Activated CD4-positive, alpha-beta T cell treated with anti-CD3 and anti-CD28 coated beads, Interleukin-2, amount 10 ng/mL, durations not matched to agents 7 days and 5 days (primary cell): ENCODE measurements around the gene DROSHA. TPM values are rescaled to one million over a fixed set of nuclear protein-coding genes. Genes with fewer than 3 reads are reported as not detected.
"Not testable (repeated sequence)": the region's sequence is repeated elsewhere in the genome, so short reads cannot be mapped to it uniquely, and the experiment has no call there.

Experiments used
- CTCF ChIA-PET: fragments of 350-600 bp; sonication (Branson Sonifier 250); formaldehyde crosslinking; loops from one replicate; lab custom pipeline; 2021; ENCODE audit warnings: antibody characterized with exemption; lab: Charles Lee
- POLR2A ChIA-PET: fragments of 350-600 bp; sonication (Branson Sonifier 250); formaldehyde crosslinking; loops from one replicate; lab custom pipeline; 2021; ENCODE audit warnings: antibody characterized with exemption; lab: Charles Lee
- DNase-seq: peaks from one replicate; pipeline ENCODE4 v3.0.0-alpha.2; 2020
- H3K27ac Mint-ChIP-seq: one replicate; pipeline ENCODE4 v1.8.0; 2021; ENCODE audit warnings: mild to moderate bottlenecking, moderate library complexity, mixed read lengths
- H3K27me3 Mint-ChIP-seq: one replicate; pipeline ENCODE4 v1.8.0; 2021; ENCODE audit warnings: mixed read lengths
- H3K36me3 Mint-ChIP-seq: one replicate; pipeline ENCODE4 v1.8.0; 2021; ENCODE audit warnings: low read depth, mixed read lengths
- H3K4me1 Mint-ChIP-seq: one replicate; pipeline ENCODE4 v1.8.0; 2021; ENCODE audit warnings: mixed read lengths
- H3K4me3 Mint-ChIP-seq: one replicate; pipeline ENCODE4 v1.8.0; 2021; ENCODE audit warnings: mild to moderate bottlenecking, moderate library complexity, mixed read lengths
- H3K9me3 Mint-ChIP-seq: one replicate; pipeline ENCODE4 v1.8.0; 2021; ENCODE audit warnings: mixed read lengths
- total RNA-seq, 2 experiments: library from RNA; stranded (reverse); gene quantifications; one replicate each; pipeline ENCODE4 v1.2.3, GENCODE V29; 2021

DROSHA gene
- total RNA-seq, 2 experiments from 2014 or later = 76.7 to 80.7 TPM

DNA sequence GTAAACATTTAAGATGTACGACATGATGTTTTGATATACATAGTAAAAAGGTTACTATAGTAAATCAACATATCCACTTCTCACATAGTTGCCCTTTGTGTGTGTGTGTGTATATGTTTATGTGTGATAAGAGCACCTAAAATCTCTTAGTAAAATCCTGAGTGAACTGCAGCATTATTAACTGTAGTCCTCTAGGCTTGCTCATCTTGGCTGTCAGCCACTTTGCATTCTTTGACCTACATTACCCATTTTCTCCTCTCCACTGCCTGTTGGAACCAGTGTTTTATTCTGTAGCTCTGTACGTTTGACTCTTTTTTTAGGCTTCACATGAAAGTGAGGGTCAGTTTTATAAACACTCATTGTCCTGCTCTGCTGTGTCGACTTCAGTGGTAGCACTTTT, 24.6 kb upstream of the DROSHA start:
- no peaks in the 10 kb centered on the region for H3K27me3 Mint-ChIP-seq
- H3K27ac Mint-ChIP-seq = no peak overlapping the region
- ChIA-PET CTCF (no interaction called here), POLR2A (no interaction called here)
- no peak overlapping the region for H3K4me3 Mint-ChIP-seq
- peaks cover 38% of the 10 kb centered on the region for H3K36me3 Mint-ChIP-seq
- H3K9me3 Mint-ChIP-seq = peaks cover 2% of the 10 kb centered on the region
- H3K4me1 Mint-ChIP-seq = no peaks in the 10 kb centered on the region
- DNase-seq = no peak

DNA sequence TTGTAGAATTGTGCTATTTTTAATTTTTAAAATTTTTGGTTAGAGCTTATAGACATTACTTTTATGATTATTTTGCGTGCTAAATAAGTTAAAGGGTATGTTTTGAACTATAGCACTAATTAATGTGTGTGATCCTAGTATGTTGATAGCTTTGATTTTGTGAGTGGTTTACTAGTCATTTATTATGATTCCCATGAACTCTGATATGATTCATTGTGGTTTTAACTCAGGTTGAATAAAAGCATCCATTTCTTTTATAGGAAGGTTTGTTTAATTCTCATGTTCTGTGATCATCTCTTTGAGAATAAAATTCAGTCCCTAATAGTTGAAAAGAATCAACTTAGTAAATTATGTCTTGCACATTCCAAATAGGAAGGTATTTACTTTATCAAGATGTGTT, 22.7 kb upstream of the DROSHA start:
- no peaks in the 10 kb centered on the region for H3K4me1 Mint-ChIP-seq
- H3K4me3 Mint-ChIP-seq = no peak overlapping the region
- peaks cover 2% of the 10 kb centered on the region for H3K9me3 Mint-ChIP-seq
- H3K27ac Mint-ChIP-seq = no peak overlapping the region
- POLR2A ChIA-PET = no interaction called here
- no peak for DNase-seq
- CTCF ChIA-PET = interaction anchor here (1.1 kb wide), 1 partner anchor 23 kb away, joined by 3 read pairs; the partner anchor contains the start of genes C5orf22 and DROSHA
- H3K27me3 Mint-ChIP-seq = no peaks in the 10 kb centered on the region
- H3K36me3 Mint-ChIP-seq = peaks cover 46% of the 10 kb centered on the region

DNA sequence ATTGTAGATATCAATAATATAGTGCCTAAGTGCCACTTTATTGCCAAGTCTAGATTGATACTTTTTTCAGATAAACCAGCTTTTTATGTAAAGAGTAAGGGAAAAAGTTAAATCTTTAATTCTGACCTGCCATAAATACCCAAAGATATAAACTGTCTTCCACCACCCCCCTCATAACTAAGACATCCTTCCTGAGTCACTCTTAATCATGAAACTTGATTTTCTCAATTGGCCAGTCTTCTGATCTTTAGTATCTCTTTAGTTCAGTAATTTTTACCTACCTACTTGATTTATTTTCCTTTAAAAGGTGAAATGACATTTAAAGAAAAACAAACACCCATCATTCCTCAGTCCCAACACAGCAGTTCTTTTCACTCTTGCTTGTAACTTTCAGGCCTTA, 22.0 kb upstream of the DROSHA start:
- POLR2A ChIA-PET = no interaction called here
- peaks cover 2% of the 10 kb centered on the region for H3K9me3 Mint-ChIP-seq
- H3K27me3 Mint-ChIP-seq = no peaks in the 10 kb centered on the region
- H3K4me1 Mint-ChIP-seq = no peaks in the 10 kb centered on the region
- CTCF ChIA-PET = no interaction called here
- DNase-seq = no peak
- H3K27ac Mint-ChIP-seq = no peak overlapping the region
- H3K36me3 Mint-ChIP-seq = peaks cover 50% of the 10 kb centered on the region
- no peak overlapping the region for H3K4me3 Mint-ChIP-seq

DNA sequence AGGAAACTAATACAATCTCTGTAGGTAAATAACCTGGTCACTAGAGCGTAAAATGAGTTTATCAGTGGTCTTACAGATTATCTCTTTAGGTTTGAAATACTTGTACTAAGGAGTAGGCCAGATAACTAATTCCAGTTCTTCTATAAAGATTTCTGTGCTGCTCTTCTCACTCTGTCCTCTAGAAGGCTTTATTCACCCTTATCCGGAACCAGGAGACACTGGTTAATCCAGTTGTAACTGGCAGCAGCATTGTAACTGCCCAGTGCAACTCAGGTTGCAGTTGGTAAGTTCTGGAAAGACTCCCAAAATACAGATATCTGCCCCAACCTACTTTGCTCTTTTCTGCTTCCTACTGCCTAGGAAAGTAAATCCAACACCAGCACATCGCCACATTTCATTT, 20.0 kb upstream of the DROSHA start:
- Mint-ChIP-seq H3K36me3 (peaks cover 66% of the 10 kb centered on the region), H3K27me3 (no peaks in the 10 kb centered on the region), H3K4me3 (no peak overlapping the region), H3K27ac (no peak overlapping the region), H3K9me3 (peaks cover 2% of the 10 kb centered on the region), H3K4me1 (no peaks in the 10 kb centered on the region)
- no peak for DNase-seq
- POLR2A ChIA-PET = no interaction called here
- CTCF ChIA-PET = no interaction called here

DNA sequence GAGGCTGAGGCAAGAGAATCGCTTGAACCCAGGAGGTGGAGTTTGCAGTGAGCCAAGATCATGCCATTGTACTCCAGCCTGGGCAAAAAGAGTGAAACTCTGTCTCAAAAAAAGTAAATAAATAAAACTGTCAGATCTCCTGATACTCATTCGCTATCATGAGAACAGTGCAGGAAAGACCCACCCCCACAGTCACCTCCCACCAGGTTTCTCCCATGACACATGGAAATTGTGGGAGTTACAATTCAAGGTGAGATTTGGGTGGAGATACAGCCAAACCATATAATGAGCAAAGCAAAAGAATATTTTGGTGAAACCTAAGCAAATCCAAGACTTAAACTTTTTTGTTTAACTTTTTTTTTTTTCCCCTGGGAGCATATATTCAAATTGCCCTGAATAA, 17.2 kb upstream of the DROSHA start:
- POLR2A ChIA-PET, H3K9me3 Mint-ChIP-seq, H3K27ac Mint-ChIP-seq, H3K4me3 Mint-ChIP-seq, DNase-seq, CTCF ChIA-PET, H3K4me1 Mint-ChIP-seq, H3K27me3 Mint-ChIP-seq: not testable (repeated sequence)
- peaks cover 72% of the 10 kb centered on the region for H3K36me3 Mint-ChIP-seq

DNA sequence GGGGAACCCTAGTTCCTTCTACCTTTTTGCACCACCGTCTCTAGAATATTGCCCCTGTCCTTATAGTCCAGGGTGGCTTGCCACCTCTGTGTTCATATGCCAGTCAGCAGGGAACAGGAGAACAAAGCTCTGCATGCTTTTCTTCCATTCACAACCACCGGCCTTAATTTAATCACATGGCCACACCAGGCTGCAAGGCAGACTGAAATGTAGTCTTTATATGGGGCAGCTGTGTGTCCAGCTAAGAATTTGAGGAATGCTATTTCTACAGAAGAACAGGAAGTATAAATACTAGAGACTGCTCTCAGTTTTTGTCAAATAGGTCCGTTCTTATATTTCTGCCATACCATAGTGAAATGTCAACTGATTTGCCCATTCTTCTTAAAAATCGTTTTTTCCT, 6.0 kb upstream of the DROSHA start:
- H3K27ac Mint-ChIP-seq = no peak overlapping the region
- no peaks in the 10 kb centered on the region for H3K9me3 Mint-ChIP-seq
- DNase-seq = no peak
- H3K36me3 Mint-ChIP-seq = peaks cover 57% of the 10 kb centered on the region
- POLR2A ChIA-PET = no interaction called here
- H3K27me3 Mint-ChIP-seq = no peaks in the 10 kb centered on the region
- CTCF ChIA-PET = no interaction called here
- peaks cover 29% of the 10 kb centered on the region for H3K4me1 Mint-ChIP-seq
- no peak overlapping the region for H3K4me3 Mint-ChIP-seq

DNA sequence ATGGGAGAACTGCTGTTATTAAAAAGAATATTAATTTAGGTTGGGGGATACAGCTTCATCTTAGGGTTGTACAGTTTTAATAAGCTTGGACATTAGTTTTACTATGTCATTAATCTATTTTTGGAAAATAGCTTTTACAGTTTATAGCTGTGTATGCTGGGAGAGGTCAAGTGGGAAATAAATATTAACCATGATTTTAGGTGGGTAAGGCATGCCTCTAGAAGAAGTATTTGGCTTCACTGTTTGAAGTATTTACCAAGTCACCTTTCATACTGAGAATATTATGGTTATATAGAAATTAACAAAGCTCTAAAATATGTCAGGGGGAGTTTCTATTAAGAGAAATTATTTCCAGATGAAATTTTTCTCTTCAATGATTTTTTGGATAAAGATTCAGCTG, 5.5 kb upstream of the DROSHA start:
- ChIA-PET POLR2A (no interaction called here), CTCF (no interaction called here)
- H3K4me1 Mint-ChIP-seq = peaks cover 29% of the 10 kb centered on the region
- H3K9me3 Mint-ChIP-seq = no peaks in the 10 kb centered on the region
- H3K27ac Mint-ChIP-seq = no peak overlapping the region
- peaks cover 52% of the 10 kb centered on the region for H3K36me3 Mint-ChIP-seq
- DNase-seq = no peak
- H3K4me3 Mint-ChIP-seq = no peak overlapping the region
- no peaks in the 10 kb centered on the region for H3K27me3 Mint-ChIP-seq

DNA sequence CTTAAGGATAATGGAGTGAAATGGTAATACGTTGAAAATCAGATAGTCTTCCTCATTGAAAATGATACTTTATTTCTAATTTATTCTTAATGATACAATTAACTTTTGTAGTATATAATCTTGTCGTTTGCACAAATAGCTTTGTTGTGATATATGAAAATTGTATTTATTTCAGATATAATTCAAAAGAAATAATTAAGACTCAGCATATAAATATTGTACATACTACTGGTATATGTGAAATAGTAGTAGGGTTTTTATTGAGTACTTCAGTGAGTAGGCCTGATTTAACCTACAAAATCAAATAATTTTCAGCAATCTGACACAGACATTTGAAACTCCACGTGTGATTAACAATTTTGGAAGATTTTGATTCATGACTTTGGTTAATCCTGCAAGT, 5.0 kb upstream of the DROSHA start:
- H3K4me3 Mint-ChIP-seq = no peak overlapping the region
- ChIA-PET CTCF (no interaction called here), POLR2A (no interaction called here)
- H3K27ac Mint-ChIP-seq = no peak overlapping the region
- peaks cover 47% of the 10 kb centered on the region for H3K36me3 Mint-ChIP-seq
- DNase-seq = no peak
- H3K27me3 Mint-ChIP-seq = no peaks in the 10 kb centered on the region
- H3K9me3 Mint-ChIP-seq = no peaks in the 10 kb centered on the region
- H3K4me1 Mint-ChIP-seq = peaks cover 29% of the 10 kb centered on the region

DNA sequence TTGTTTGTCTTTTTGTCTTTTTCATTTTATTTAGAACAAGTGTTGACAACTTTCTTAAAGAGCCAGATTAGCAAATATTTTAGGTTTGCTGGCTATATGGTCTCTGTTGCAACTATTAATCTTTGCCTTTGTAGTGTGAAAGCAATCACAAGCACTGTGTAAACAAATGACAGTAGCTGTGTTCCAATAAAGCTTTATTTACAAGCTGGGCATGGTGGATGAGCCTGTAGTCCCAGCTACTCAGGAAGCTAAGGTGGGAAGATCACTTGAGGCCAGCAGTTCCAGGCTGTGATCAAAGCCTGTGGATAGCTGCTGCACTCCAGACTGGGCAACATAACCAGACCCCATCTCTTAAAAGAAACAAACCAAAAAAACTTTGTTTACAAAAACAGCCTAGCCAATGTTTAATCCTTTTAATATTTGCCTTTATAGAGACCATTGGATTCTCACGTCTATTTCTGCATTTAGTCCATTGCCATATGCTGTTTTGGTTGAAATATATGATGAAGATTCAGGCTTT, 2.7 kb upstream of the DROSHA start:
- H3K9me3 Mint-ChIP-seq = no peaks in the 10 kb centered on the region
- H3K4me3 Mint-ChIP-seq = no peak overlapping the region
- peaks cover 47% of the 10 kb centered on the region for H3K36me3 Mint-ChIP-seq
- no peak for DNase-seq
- POLR2A ChIA-PET = no interaction called here
- no peaks in the 10 kb centered on the region for H3K27me3 Mint-ChIP-seq
- CTCF ChIA-PET = no interaction called here
- H3K4me1 Mint-ChIP-seq = peaks cover 44% of the 10 kb centered on the region
- H3K27ac Mint-ChIP-seq = no peak overlapping the region

DNA sequence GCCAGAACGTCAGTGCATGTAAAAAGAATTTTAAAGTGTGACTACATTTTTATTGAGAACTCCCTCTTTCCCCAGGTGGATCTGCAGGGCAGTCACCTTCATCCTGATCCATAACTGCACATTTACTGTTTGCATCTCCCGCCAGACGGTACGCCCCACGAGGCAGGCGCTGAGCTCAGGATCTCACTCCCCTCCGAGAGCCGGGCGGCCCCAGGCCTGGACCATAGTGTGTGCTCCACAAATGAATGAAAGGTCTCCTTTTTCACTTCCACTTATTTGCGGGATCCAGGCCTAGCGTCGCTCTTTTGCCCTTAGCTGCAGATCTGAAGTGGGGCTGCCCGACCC, 378 bp downstream of the DROSHA start:
- Mint-ChIP-seq H3K36me3 (peaks cover 59% of the 10 kb centered on the region), H3K4me1 (peaks cover 50% of the 10 kb centered on the region), H3K27me3 (no peaks in the 10 kb centered on the region), H3K27ac (peak overlapping the region; percentile 94), H3K9me3 (no peaks in the 10 kb centered on the region), H3K4me3 (peak overlapping the region; percentile 82)
- CTCF ChIA-PET = interaction anchor here (0.8 to 2.8 kb wide), 5 partner anchors 11 to 87 kb away, joined by 3 to 14 read pairs (median 3); no protein-coding TSS in a partner anchor
- DNase-seq = peak; percentile 34
- POLR2A ChIA-PET = no interaction called here

DNA sequence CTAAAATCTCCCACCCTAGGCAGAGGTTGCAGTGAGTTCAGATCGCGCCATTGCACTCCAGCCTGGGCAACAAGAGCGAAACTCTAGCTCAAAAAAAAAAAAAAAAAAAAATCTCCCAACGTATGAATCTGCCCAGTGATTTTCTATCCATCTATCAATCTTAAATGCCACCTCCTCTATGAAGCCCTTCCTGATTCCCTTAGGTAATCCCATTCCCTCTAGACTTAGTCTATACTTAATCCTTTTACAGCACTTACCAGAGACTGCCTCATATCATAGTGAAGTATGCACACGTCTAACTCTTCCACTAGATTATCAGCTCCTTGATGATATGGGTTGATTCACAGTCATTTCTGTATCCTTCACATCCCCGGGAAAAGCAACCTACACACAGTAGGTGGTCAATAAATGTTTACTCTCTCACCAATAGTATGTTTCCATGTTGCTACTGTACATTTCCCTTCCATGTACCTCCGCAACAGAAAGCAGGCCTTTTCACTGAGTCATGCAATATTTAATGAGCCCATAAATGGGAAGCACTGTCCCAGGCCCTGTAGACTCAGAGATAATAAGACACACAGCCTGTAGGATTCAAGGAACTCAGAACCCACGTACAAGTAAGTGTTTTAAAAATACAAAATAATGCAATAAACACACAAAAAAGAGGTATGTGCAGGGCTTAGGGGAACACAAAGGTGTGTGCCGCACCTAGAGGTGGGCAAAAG, 1.2 kb downstream of the DROSHA start:
- Mint-ChIP-seq H3K27ac (peak overlapping the region; percentile 69), H3K9me3 (no peaks in the 10 kb centered on the region), H3K36me3 (peaks cover 60% of the 10 kb centered on the region), H3K4me3 (peak overlapping the region; percentile 82), H3K4me1 (peaks cover 48% of the 10 kb centered on the region), H3K27me3 (no peaks in the 10 kb centered on the region)
- DNase-seq = no peak
- CTCF ChIA-PET = interaction anchor here (0.6 to 2.8 kb wide), 3 partner anchors 10 to 95 kb away, joined by 3 to 14 read pairs (median 10); no protein-coding TSS in a partner anchor
- POLR2A ChIA-PET = no interaction called here

DNA sequence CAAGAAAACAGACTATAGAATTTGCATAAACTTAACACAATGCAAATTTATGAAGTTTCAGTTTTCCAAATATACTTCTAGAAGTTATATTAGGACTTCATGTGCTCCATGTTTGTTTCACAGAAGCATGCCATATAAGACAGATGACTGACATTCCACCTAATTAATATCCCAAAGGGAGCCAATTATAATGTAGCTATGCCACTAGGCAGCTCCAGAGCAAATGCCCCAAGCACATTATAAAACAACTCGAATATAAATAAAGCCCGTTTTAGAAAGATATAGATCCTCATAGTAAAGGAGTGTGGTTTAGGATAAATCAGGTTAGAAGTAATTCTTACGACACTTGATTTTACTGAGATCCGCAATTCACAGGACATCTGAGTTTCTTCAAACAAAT, 8.9 kb downstream of the DROSHA start:
- no peaks in the 10 kb centered on the region for H3K27me3 Mint-ChIP-seq
- peaks cover 9% of the 10 kb centered on the region for H3K4me1 Mint-ChIP-seq
- no peak for DNase-seq
- POLR2A ChIA-PET = no interaction called here
- H3K4me3 Mint-ChIP-seq = no peak overlapping the region
- H3K9me3 Mint-ChIP-seq = no peaks in the 10 kb centered on the region
- no peak overlapping the region for H3K27ac Mint-ChIP-seq
- CTCF ChIA-PET = interaction anchor here (0.9 kb wide), 1 partner anchor 21 kb away, joined by 3 read pairs; no protein-coding TSS in a partner anchor
- H3K36me3 Mint-ChIP-seq = peaks cover 61% of the 10 kb centered on the region

DNA sequence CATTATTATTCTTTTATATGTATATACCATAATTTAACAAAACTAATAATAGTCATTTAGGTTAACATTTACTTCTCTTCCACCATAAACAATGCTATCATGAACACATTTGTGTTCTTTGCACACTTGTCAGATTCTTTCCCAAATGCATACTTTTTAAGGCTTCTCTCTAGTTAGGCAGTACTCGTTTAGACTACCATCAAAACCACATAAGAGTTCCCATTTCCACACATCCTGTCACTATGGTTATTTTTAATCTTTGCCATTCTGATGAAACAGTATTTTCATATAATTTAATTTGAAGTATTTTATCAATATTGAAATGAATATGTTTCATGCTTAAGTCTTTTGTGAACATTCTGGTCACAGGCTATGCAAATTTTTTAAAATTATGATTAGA, 15.1 kb downstream of the DROSHA start:
- Mint-ChIP-seq H3K9me3 (no peaks in the 10 kb centered on the region), H3K36me3 (peaks cover 50% of the 10 kb centered on the region), H3K27me3 (no peaks in the 10 kb centered on the region), H3K4me3 (no peak overlapping the region), H3K4me1 (peaks cover 6% of the 10 kb centered on the region), H3K27ac (no peak overlapping the region)
- POLR2A ChIA-PET = no interaction called here
- CTCF ChIA-PET = no interaction called here
- no peak for DNase-seq

DNA sequence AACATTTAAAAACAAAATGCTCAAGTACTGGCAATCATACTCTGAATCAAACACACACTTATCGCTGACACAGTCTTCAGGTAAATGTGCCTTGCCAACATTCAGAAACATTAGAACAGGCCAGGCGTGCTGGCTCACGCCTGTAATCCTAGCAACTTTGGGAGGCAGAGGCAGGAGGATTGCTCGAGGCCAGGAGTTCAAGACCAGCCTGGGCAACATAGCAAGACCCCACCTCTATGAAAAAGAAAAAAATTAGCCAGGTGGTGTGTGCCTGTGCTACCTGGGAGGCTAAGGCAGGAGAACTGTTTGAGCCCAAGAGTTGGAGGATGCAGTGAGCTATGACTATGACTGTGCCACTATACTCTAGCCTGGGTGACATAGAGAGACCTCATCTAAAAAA, 20.6 kb downstream of the DROSHA start:
- Mint-ChIP-seq H3K4me3 (no peak overlapping the region), H3K27me3 (no peaks in the 10 kb centered on the region), H3K4me1 (no peaks in the 10 kb centered on the region), H3K27ac (no peak overlapping the region), H3K9me3 (no peaks in the 10 kb centered on the region), H3K36me3 (peaks cover 70% of the 10 kb centered on the region)
- ChIA-PET POLR2A (no interaction called here), CTCF (no interaction called here)
- no peak for DNase-seq
